Mammary epithelial cell (primary cell): Measurements from ENCODE around the gene CPA1.

ENCODE experiments used
- CTCF ChIP-seq, 2 donors: IDR thresholded peaks in 1 of 2; conservative IDR thresholded peaks in 1 of 2; 2 replicates each; pipeline ENCODE4 v1.5.1; 2011 to 2012; ENCODE audit warnings: inconsistent platforms in 2 of 2, low read length in 2 of 2, mild to moderate bottlenecking in 2 of 2, control low read depth in 1 of 2, low read depth in 1 of 2; ENCODE audit not compliant: insufficient read depth in 1 of 2; ENCODE audit errors: extremely low read depth in 1 of 2
- EZH2 ChIP-seq: IDR thresholded peaks from 2 replicates; pipeline ENCODE4 v1.6.1; 2012; ENCODE audit warnings: low read length, inconsistent platforms, borderline replicate concordance

GRCh38 chr7:130435311-130435854, 55.1 kb downstream of the CPA1 start:
- TF ChIP-seq EZH2 = no peak
- TF ChIP-seq CTCF (conservative IDR thresholded peaks at IDR 0.05 in 1 of 2, IDR thresholded peaks at IDR 0.05 in 1 of 2; ENCODE audit: extremely low read depth in 1 of 2, insufficient read depth in 1 of 2, low read depth in 1 of 2, low read length in 2 of 2) = no peak
